SK-N-SH (cell line): ENCODE measurements around the gene DMD.

Experiments used
- GABPA ChIP-seq: IDR thresholded peaks from 2 replicates; pipeline ENCODE4 v1.4.0; 2012; ENCODE audit warnings: low read depth, mild to moderate bottlenecking
- NRF1 ChIP-seq: IDR thresholded peaks from 2 replicates; pipeline ENCODE4 v1.6.1; 2012; ENCODE audit warnings: low read depth, mild to moderate bottlenecking, low read length
- POLR2AphosphoS5 ChIP-seq: IDR thresholded peaks from 2 replicates; pipeline ENCODE4 v1.6.1; 2012; ENCODE audit warnings: low read depth, low read length
- RAD21 ChIP-seq: IDR thresholded peaks from 2 replicates; pipeline ENCODE4 v1.6.1; 2012; ENCODE audit warnings: mild to moderate bottlenecking, low read length
- SIN3A ChIP-seq: IDR thresholded peaks from 2 replicates; pipeline ENCODE4 v1.6.1; 2012; ENCODE audit warnings: low read depth, mild to moderate bottlenecking, low read length, moderate library complexity, borderline replicate concordance
- TF ChIP-seq, protein P1 (sequence below): fragments of 200-600 bp; sonication (generic); IDR thresholded peaks from 2 replicates; pipeline ENCODE4 v1.6.1; 2017; ENCODE audit warnings: antibody characterized with exemption, mild to moderate bottlenecking, moderate library complexity

DNA sequence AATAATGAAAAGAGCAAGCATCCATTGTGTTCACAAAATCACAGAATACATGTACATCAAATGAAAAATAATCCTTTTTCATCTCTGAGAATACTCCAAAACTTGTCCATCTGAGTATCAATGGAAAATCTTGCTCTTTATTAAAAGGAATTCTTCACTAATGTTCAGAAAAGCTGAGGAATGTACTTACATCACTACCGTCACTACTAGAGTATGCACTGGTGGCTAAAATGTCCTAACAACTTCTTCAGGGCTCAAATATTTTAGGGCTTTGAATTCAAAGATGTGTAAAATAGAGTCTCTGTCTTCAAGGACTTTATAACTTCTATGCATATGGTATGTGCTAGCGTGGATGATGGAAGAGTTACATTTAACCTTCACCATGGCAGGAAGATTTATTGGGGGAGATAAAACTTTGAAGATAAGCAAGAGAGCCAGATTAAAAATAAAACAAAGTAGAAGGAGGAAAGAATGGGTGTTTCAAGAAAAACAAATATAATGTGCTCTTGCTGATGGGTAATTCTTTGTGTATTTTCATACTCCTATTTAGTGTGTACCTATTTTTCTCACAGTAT lies 55.1 kb downstream of the DMD start:
- TF ChIP-seq GABPA (no peak), NRF1 (no peak), RAD21 (no peak), SIN3A (no peak), POLR2AphosphoS5 (no peak)
- TF ChIP-seq, protein P1, sequence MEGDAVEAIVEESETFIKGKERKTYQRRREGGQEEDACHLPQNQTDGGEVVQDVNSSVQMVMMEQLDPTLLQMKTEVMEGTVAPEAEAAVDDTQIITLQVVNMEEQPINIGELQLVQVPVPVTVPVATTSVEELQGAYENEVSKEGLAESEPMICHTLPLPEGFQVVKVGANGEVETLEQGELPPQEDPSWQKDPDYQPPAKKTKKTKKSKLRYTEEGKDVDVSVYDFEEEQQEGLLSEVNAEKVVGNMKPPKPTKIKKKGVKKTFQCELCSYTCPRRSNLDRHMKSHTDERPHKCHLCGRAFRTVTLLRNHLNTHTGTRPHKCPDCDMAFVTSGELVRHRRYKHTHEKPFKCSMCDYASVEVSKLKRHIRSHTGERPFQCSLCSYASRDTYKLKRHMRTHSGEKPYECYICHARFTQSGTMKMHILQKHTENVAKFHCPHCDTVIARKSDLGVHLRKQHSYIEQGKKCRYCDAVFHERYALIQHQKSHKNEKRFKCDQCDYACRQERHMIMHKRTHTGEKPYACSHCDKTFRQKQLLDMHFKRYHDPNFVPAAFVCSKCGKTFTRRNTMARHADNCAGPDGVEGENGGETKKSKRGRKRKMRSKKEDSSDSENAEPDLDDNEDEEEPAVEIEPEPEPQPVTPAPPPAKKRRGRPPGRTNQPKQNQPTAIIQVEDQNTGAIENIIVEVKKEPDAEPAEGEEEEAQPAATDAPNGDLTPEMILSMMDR: no peak
